Esophagus muscularis mucosa (tissue), 4 donors: ENCODE results near the gene TLK2. TPM values are rescaled to one million over a fixed set of nuclear protein-coding genes. Genes with fewer than 3 reads are reported as not detected.
"Not testable (repeated sequence)": the region's sequence is repeated elsewhere in the genome, so short reads cannot be mapped to it uniquely, and the experiment has no call there.

Experiments
- DNase-seq: peaks from one replicate; pipeline ENCODE4 v3.0.0-alpha.2; 2017; ENCODE audit errors: extremely low spot score
- H3K27ac ChIP-seq, 4 donors: fragments of 200-600 bp; sonication (generic); replicated peaks in 1 of 4; 1 replicate in 3 of 4; 2 replicates in 1 of 4; pipeline ENCODE4 v1.5.1; 2016 to 2019; ENCODE audit warnings: mild to moderate bottlenecking in 1 of 4
- H3K27me3 ChIP-seq, 4 donors: fragments of 200-600 bp; sonication (generic); one replicate each; pipeline versions ENCODE4 v1.5.1 to v1.6.0; 2016 to 2019
- H3K36me3 ChIP-seq, 4 donors: fragments of 200-600 bp; sonication (generic); one replicate each; pipeline ENCODE4 v1.5.1; 2016 to 2019
- H3K4me1 ChIP-seq, 4 donors: fragments of 200-600 bp; sonication (generic); one replicate each; pipeline ENCODE4 v1.5.1; 2016 to 2019
- H3K4me3 ChIP-seq, 4 donors: fragments of 200-600 bp; sonication (generic); 1 replicate in 2 of 4; 2 replicates in 2 of 4; pipeline ENCODE4 v1.5.1; 2016 to 2019; ENCODE audit warnings: mild to moderate bottlenecking in 4 of 4, moderate library complexity in 1 of 4
- H3K9me3 ChIP-seq, 4 donors: fragments of 200-600 bp; sonication (generic); 1 replicate in 3 of 4; 2 replicates in 1 of 4; pipeline ENCODE4 v1.5.1; 2016 to 2019
- EP300 ChIP-seq: sonication (generic); formaldehyde crosslinking; IDR thresholded peaks from one replicate; pipeline ENCODE4 v1.6.1; 2017; ENCODE audit warnings: antibody characterized with exemption
- POLR2A ChIP-seq: fragments of 450-650 bp; IDR thresholded peaks from one replicate; pipeline ENCODE4 v1.6.1; 2017; ENCODE audit warnings: antibody characterized with exemption, moderate library complexity, mild to moderate bottlenecking, low read depth
- POLR2AphosphoS5 ChIP-seq, 2 donors: sonication (generic); formaldehyde crosslinking; IDR thresholded peaks; one replicate each; pipeline ENCODE4 v1.6.1; 2017; ENCODE audit warnings: antibody characterized with exemption in 2 of 2
- WGBS: methylation state at CpG from one replicate; pipeline ENCODE4 v1.1.5; 2018; 5-methylcytosine and 5-hydroxymethylcytosine counted together
- intact Hi-C: fragments of 100-400 bp; cut with DNase I; formaldehyde crosslinking; loops from one replicate; pipeline ENCODE4 v1.15.1; 2023
- total RNA-seq, 4 donors: library from RNA; depleted of rRNA; stranded (reverse); fragments of >200 nt; gene quantifications; one replicate each; pipeline versions ENCODE4 v1.1.0 to v1.2.1, GENCODE V29; 2016
- TF ChIP-seq, protein P1 (sequence below), 3 experiments: fragments of 200-600 bp in 2 of 3; fragments of 450-650 bp in 1 of 3; sonication (generic) in 2 of 3; IDR thresholded peaks; one replicate each; pipeline ENCODE4 v1.5.1; 2017 to 2019; ENCODE audit warnings: antibody characterized with exemption in 3 of 3, mild to moderate bottlenecking in 2 of 3, moderate library complexity in 1 of 3

Gene TLK2
- total RNA-seq, 4 donors from 2014 or later, result 35.3 to 43.2 (median 38.3) TPM

DNA sequence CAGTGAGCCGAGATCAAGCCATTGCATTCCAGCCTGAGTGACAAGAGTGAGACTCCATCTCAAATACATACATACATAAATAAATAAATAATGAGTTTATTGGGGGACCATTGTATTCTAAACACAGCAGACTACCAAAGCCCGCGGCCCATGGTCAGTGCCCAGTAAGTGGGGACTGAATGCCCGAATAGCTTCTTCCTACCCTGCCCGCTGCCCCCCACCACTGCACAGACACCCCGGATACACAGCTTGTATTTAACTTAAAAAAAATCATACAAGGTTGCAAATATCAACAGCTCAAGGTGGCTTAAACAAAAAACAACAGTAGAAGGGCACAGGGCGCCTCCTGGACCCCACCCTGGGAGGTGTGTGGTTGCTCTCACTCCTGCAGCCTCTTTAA is 22.6 kb upstream of the TLK2 start:
- WGBS, result 99% methylated on average over 7 of the region's 7 CpGs
- TF ChIP-seq POLR2A (no peak), EP300 (no peak), POLR2AphosphoS5 (IDR thresholded peaks at IDR 0.05) (no peak)
- TF ChIP-seq, protein P1, sequence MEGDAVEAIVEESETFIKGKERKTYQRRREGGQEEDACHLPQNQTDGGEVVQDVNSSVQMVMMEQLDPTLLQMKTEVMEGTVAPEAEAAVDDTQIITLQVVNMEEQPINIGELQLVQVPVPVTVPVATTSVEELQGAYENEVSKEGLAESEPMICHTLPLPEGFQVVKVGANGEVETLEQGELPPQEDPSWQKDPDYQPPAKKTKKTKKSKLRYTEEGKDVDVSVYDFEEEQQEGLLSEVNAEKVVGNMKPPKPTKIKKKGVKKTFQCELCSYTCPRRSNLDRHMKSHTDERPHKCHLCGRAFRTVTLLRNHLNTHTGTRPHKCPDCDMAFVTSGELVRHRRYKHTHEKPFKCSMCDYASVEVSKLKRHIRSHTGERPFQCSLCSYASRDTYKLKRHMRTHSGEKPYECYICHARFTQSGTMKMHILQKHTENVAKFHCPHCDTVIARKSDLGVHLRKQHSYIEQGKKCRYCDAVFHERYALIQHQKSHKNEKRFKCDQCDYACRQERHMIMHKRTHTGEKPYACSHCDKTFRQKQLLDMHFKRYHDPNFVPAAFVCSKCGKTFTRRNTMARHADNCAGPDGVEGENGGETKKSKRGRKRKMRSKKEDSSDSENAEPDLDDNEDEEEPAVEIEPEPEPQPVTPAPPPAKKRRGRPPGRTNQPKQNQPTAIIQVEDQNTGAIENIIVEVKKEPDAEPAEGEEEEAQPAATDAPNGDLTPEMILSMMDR (IDR thresholded peaks at IDR 0.05), result no peak
- H3K27ac ChIP-seq, result no peak overlapping the region
- H3K4me1 ChIP-seq, result no peaks in the 10 kb centered on the region
- H3K27me3 ChIP-seq, result no peaks in the 10 kb centered on the region
- H3K36me3 ChIP-seq, result no peaks in the 10 kb centered on the region
- H3K4me3 ChIP-seq, result no peak overlapping the region
- intact Hi-C loops, result no loop called here
- DNase-seq, result no peak
- no peaks in the 10 kb centered on the region for H3K9me3 ChIP-seq

DNA sequence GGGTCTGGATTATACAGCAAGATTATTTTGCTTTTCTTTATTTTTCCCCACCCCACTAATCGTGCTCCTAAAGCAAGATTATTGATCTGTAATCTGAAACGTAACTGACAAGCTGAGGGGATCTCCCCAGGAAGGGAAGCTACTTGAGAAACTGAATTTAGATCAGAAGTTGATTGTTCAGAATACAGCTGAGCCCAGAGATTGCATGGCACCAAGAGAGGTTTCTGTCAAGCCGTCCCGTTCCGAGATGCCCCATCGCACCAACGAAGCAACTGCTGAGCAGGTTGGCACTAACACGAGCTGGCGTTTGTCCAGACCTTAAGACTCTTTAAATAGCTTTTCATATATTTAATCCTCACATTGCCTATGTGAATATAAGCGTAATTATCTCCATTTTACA is 20.1 kb upstream of the TLK2 start:
- H3K4me1 ChIP-seq, H3K27ac ChIP-seq, DNase-seq, H3K4me3 ChIP-seq, H3K27me3 ChIP-seq, intact Hi-C loops, H3K9me3 ChIP-seq, H3K36me3 ChIP-seq: not testable (repeated sequence)
- 79% methylated on average over 10 of the region's 10 CpGs for WGBS

DNA sequence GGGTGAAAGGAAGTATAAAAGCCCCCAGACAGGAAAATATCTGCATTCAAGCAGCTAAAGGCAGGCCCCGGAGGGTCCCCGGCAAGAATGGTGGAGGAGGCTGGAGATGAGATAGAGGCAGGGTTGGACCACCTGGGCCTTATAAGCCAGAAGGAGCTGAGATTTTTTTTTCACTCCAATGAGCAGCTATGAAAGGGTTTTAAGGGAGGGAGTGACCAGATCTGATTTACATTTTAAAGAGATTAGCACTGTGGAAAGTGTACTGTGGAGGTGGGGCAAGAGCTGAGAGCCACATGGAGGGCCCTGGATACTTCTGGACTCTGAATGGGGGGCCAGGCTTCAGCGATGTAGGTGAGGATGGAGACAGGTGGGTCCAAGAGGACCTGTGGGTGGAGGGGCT is 14.2 kb upstream of the TLK2 start:
- H3K27ac ChIP-seq, H3K4me3 ChIP-seq, H3K36me3 ChIP-seq, H3K27me3 ChIP-seq, DNase-seq, intact Hi-C loops, H3K4me1 ChIP-seq, H3K9me3 ChIP-seq: not testable (repeated sequence)
- 93% methylated on average over 3 of the region's 3 CpGs for WGBS

DNA sequence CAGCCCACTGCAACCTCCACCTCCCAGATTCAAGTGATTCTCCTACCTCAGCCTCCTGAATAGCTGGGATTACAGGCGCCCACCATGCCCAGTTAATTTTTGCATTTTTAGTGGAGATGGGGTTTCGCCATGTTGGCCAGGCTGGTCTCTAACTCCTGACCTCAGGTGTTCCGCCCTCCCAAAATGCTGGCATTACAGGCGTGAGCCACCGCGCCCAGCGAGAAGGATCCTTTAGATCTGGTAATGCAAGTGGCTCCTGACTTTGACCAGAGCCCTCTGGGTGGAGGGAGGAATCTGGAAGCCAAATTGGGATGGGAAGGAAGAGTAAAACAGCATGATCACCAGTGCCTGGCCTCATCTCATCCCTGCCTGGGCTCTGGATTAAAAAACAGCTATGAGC is 13.4 kb upstream of the TLK2 start:
- H3K4me3 ChIP-seq, H3K36me3 ChIP-seq, intact Hi-C loops, H3K27ac ChIP-seq, H3K4me1 ChIP-seq, DNase-seq, H3K9me3 ChIP-seq, H3K27me3 ChIP-seq: not testable (repeated sequence)
- 97% methylated on average over 7 of the region's 7 CpGs for WGBS

DNA sequence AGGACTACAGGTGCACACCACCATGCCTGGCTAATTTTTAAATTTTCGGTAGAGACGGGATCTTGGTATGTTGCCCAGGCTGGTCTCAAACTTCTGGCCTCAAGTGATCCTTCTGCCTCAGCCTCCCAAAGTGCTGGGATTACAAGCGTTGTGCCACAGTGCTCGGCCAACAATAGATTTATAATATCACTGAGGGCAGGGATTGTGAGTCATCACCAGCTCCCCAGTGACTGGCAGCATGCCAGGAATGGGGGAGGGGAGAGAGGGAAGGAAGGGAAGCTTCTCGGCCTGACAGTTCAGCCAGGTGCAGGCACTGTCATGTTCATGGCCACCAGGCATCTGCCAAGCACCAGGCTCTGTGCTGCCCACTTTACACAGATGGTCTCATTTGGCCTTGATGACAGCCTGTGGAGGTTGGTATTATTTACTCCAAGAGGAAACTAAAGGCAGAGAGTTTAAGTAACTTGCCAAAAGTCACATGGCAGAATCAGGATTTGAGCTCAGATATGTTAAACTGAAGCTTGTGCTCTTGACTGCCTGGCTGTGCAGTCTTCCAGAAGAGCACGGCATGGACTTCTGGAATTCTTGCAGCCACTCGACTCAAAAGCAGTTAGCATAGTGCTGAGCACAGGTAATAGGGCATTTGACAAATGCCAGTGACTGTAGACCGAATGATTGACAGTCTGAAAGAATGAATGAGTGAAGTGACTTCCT is 7.8 kb upstream of the TLK2 start:
- H3K27me3 ChIP-seq, H3K9me3 ChIP-seq, intact Hi-C loops, DNase-seq, H3K4me3 ChIP-seq, H3K36me3 ChIP-seq: not testable (repeated sequence)
- peak overlapping the region in 2 of 4 donors; percentile 18 to 55 for H3K27ac ChIP-seq
- H3K4me1 ChIP-seq, result peaks cover 0 to 15% (median 12%) of the 10 kb centered on the region in 4 donors
- WGBS, result 29% methylated on average over 3 of the region's 8 CpGs
- peak; percentile 12 to 54 for TF ChIP-seq POLR2AphosphoS5 (IDR thresholded peaks at IDR 0.05)

DNA sequence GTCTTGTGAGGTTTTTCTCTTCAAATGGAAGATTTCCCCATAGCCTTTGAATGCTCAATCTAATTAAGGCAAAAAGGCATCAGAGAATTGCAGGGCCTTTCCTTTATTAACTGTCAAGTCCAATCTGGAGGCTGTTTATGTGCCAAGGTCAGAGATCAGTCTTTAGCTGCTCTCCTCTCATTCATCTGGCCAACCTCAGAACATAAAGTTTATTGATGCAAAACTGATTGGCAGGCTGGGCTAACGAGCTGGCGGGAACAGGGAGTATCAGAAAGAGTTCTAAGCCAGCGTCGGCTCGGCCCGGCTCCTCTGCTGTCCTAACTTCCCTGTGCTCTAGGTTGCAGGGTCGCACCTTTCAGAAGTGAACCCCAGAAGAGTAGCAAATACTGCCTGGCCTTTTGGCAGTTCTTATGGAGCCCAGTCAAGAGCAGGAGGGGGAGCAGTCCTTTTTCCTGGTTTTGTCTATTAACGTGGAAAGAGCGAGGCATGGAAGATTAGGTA is 7.2 kb upstream of the TLK2 start:
- H3K4me1 ChIP-seq, result peaks cover 0 to 15% (median 12%) of the 10 kb centered on the region in 4 donors
- H3K4me3 ChIP-seq, H3K9me3 ChIP-seq, DNase-seq, H3K36me3 ChIP-seq, intact Hi-C loops, H3K27me3 ChIP-seq, H3K27ac ChIP-seq: not testable (repeated sequence)
- WGBS, result 55% methylated on average over 9 of the region's 9 CpGs

DNA sequence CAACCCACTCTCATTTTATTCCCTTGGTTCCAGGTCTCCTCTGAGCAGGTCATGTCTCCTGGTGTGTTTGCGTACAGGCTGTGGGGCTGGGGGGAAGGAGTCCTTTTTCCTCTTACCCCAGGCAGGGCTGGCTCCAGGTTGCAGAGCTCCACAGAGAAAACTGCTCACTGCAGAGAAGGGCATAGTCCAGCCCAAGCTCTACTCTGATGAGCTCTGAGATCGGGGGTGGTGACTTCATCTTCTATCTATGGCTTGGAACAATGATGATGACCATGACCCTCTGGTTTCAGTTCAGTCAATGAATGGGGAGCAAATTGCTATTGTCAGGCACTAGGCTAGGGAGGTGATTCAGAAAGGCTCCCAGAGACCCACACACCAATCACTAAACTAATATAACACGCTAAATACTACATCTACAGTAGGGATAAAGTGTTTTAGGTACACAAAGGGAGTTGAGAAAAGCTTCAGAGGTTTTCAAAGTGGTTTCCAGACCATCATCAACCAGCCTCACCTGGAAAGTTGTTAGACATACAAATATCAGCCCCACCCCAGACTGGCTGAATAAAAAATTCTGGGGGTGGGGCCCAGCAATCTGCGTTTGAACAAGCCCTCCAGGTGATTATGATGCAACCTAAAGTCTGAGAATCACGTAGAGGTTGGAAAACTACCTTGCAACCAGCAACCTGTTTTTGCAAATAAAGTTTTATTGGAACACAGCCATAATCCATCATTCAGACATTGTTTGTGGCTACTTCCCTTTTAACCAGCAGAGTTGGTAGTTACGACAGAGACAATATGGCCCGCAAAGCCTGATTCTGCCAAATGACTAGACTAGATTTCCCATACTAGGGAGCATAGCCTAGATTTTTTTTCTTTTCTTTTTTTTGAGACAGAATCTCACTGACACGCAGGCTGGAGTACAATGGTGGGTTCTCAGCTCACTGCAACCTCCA is 5.3 kb upstream of the TLK2 start:
- DNase-seq, H3K4me3 ChIP-seq, H3K36me3 ChIP-seq, H3K27ac ChIP-seq, H3K27me3 ChIP-seq, intact Hi-C loops, H3K9me3 ChIP-seq: not testable (repeated sequence)
- H3K4me1 ChIP-seq, result peaks cover 5 to 29% (median 22%) of the 10 kb centered on the region in 4 donors
- 79% methylated on average over 8 of the region's 8 CpGs for WGBS

DNA sequence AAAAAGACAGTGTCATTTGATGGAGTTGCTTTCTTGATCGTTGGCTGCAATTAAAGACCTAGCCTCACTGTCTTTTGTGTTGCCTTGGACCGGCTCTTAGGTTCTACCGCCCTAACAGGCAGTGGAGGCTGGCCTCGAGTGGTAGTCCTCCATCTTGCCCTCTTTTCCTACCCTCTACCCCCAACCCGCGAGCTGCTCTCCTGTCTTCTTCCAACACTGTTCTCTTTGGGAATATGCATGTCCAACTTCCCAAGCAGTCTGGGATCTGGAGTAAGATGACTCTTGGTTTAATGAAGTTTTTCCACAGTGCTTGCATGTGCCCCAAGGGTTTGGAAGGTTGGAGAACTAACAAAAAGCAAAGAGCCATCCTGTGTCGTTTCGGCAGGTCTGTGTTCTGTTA is 1.5 kb upstream of the TLK2 start:
- Histone ChIP-seq H3K27ac (peak overlapping the region; percentile 90 to 98 (median 98)), H3K4me3 (peak overlapping the region; percentile 66 to 88 (median 86)), H3K4me1 (peaks cover 21 to 36% (median 33%) of the 10 kb centered on the region in 4 donors)
- DNase-seq, H3K36me3 ChIP-seq, H3K27me3 ChIP-seq, intact Hi-C loops, H3K9me3 ChIP-seq: not testable (repeated sequence)
- WGBS, result 87% methylated on average over 8 of the region's 8 CpGs

DNA sequence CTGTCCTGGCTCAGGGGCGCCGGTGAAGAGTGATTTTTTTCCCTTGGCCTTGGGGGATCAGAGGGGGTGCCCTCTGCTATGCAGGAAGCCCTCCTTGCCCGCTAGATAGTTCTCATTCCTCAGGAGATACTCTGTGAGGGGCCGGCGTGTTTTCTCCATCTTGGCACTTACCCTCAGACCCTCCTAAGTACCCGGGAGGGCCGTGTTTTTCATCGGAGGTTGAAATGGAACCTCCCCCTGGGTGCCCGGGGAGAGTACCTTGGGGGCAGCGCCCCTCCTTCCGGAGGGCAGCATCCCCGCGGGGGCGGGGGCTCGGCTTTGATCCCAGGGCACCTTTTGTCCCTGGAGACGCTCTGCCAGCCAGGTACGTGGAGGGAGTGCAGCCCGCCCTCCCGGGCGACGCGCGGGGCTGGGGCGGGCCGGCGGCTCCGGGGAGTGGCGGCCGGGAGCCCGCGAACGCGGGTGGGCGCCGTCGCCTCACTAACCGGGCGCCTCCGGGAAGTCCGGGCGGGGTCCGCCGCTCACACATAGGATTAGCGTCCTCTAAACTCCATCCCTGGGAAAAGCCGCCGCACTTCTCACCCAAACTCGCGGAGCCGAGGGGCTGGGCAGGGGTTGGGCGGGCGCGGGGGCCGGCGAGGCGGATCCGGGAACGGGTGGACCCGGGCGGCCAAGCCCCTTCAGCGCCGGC is 762 bp upstream of the TLK2 start:
- intact Hi-C loops, H3K9me3 ChIP-seq, H3K27me3 ChIP-seq, DNase-seq: not testable (repeated sequence)
- H3K27ac ChIP-seq, result peak overlapping the region; percentile 90 to 98 (median 98)
- H3K4me3 ChIP-seq, result peak overlapping the region; percentile 66 to 88 (median 86)
- H3K4me1 ChIP-seq, result peaks cover 27 to 44% (median 41%) of the 10 kb centered on the region in 4 donors
- 10% methylated on average over 8 of the region's 61 CpGs for WGBS
- H3K36me3 ChIP-seq, result peaks cover 0 to 12% (median 8%) of the 10 kb centered on the region in 4 donors

DNA sequence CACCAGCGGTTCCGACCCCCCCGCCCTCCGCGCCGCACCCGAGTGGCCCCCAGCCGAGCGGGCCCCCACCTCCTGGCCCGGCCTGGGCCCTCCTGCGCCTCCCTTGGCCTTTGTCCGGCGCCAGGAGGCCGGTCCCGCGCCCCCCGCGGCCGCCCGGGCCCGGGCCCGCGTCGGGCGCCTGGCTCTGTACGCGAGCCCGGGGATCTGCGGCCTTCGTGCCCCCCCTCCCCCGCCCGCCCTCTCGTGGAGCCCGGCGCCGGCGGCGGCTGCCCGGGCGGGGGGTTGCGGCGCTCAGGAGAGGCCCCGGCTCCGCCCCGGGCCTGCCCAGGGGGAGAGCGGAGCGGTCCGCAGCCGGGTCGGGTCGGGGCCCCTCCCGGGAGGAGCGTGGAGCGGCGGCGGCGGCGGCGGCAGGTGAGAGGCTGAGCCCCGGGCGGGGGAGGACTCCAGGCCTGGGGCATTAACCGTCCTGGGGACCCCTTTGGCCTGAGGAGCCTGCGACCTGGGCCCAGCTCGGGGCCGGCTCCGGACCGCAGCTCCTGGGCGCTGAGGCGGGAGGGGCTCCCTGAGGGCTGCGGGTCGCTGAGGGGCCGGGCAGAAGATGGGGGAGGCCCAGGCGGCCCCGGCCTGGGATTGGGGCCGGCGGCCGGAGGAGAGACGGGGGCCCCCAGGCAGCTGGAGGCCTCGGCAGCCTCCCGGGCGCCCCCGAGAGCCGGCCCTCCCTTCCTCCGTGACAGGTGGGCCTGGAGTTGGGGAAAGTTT is 434 bp downstream of the TLK2 start:
- WGBS, result 0% methylated on average over 3 of the region's 84 CpGs
- H3K9me3 ChIP-seq, H3K27me3 ChIP-seq, intact Hi-C loops, DNase-seq: not testable (repeated sequence)
- H3K27ac ChIP-seq, result peak overlapping the region; percentile 90 to 98 (median 98)
- H3K4me3 ChIP-seq, result peak overlapping the region; percentile 66 to 88 (median 86)
- peaks cover 0 to 20% (median 8%) of the 10 kb centered on the region in 4 donors for H3K36me3 ChIP-seq
- H3K4me1 ChIP-seq, result peaks cover 31 to 54% (median 52%) of the 10 kb centered on the region in 4 donors
